Activated CD4-positive, CD25-positive, alpha-beta regulatory T cell treated with anti-CD3 and anti-CD28 coated beads, Interleukin-2, amount 50 U/mL, for 16 hours (primary cell): ENCODE data around the gene LILRA1.
"Not testable (repeated sequence)": the region's sequence is repeated elsewhere in the genome, so short reads cannot be mapped to it uniquely, and the experiment has no call there.

Experiments used
- DNase-seq: peaks from one replicate; pipeline ENCODE4 v3.0.0-alpha.2; 2020; ENCODE audit warnings: low read depth, low spot score

Gene LILRA1

GRCh38 chr19:54577334-54577733 lies 16.1 kb upstream of the LILRA1 start:
- no peak for DNase-seq

DNA sequence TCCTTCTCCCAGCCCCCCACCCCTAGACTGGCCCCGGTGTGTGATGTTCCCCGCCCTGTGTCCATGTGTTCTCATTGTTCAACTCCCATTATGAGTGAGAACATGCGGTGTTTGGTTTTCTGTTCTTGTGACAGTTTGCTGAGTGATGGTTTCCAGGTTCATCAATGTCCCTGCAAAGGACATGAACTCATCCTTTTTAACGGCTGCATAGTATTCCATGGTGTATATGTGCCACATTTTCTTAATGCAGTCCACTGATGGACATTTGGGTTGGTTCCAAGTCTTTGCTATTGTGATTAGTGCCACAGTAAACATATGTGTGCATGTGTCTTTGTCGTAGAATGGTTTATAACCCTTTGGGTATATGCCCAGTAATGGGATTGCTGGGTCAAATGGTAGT lies 15.2 kb upstream of the LILRA1 start:
- DNase-seq, result not testable (repeated sequence)

- DNase-seq, result no peak
Measured at GRCh38 chr19:54586397-54586796, 7.0 kb upstream of the LILRA1 start.

- DNase-seq, result no peak
Measured at GRCh38 chr19:54587026-54587425, 6.4 kb upstream of the LILRA1 start.

- not testable (repeated sequence) for DNase-seq
Measured at GRCh38 chr19:54593931-54594626, 647 bp downstream of the LILRA1 start.

GRCh38 chr19:54594737-54595136 lies 1.3 kb downstream of the LILRA1 start:
- DNase-seq, result no peak

GRCh38 chr19:54595680-54596436 lies 2.4 kb downstream of the LILRA1 start:
- DNase-seq, result not testable (repeated sequence)

DNA sequence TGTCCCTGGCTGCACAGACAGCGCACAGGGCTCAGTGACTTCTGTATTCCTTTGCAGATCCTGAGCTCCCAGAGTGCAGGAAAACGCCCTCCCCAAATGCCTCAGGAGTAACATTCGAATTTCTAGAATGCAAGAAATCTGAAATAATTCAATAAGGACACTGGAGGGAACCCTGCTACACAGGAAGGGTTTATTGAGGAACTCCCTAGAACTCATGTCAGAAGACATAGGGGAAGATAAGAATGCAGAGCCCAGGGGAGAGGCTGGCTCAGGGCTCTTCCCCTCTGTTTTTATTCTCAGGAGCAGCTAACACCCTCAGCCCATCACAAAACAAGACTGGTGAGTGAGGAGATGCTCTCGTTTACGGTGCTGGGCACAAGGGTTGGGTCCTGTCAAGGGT lies 6.8 kb downstream of the LILRA1 start:
- DNase-seq, result no peak

DNA sequence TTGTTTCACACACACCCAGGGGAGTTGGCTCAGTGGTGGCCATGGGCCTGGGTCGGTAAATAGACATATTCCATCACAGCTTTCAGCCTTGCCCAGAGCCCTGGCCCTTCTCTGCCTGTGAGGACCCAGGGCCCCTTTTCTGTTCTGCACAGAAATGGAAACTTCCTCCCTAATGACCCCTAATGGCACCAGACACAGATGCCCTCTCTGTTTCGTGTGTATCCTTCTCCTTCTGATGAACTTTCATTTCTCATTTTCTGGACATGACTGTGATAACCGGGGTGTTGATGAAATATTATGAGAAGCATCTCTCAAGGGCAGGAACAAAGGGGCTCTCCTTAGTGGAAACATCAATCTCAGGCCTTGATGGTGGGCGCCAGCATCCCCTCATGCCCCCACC lies 12.8 kb downstream of the LILRA1 start:
- no peak for DNase-seq

GRCh38 chr19:54606891-54607784 lies 13.7 kb downstream of the LILRA1 start:
- no peak for DNase-seq

- DNase-seq, result no peak
Measured at GRCh38 chr19:54607785-54608150, 14.3 kb downstream of the LILRA1 start.

GRCh38 chr19:54608205-54608604 lies 14.8 kb downstream of the LILRA1 start:
- DNase-seq, result no peak

GRCh38 chr19:54608792-54609191 lies 15.4 kb downstream of the LILRA1 start:
- DNase-seq, result no peak

- no peak for DNase-seq
Measured at GRCh38 chr19:54609356-54609791, 15.9 kb downstream of the LILRA1 start.

DNA sequence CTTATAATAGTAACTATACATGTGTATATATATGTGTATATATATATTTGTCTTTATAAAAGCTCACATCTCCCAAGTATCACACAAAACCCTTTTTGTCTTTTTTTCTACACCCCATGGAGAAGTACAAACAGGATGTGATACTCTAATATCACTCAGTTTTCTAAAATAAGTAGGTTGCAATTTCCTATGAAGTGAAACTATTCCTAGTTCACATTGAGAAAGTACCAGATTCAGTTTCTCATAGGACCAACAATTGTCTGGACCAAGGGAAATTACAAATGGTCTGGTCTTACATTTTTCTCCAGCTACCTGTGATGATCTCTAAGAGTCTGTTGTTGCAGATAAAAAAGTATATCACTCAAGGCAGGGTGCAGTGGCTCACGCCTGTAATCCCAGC lies 19.0 kb downstream of the LILRA1 start:
- no peak for DNase-seq

- DNase-seq, result no peak
Measured at GRCh38 chr19:54614726-54615125, 21.3 kb downstream of the LILRA1 start.

- no peak for DNase-seq
Measured at GRCh38 chr19:54616057-54616456, 22.6 kb downstream of the LILRA1 start.

DNA sequence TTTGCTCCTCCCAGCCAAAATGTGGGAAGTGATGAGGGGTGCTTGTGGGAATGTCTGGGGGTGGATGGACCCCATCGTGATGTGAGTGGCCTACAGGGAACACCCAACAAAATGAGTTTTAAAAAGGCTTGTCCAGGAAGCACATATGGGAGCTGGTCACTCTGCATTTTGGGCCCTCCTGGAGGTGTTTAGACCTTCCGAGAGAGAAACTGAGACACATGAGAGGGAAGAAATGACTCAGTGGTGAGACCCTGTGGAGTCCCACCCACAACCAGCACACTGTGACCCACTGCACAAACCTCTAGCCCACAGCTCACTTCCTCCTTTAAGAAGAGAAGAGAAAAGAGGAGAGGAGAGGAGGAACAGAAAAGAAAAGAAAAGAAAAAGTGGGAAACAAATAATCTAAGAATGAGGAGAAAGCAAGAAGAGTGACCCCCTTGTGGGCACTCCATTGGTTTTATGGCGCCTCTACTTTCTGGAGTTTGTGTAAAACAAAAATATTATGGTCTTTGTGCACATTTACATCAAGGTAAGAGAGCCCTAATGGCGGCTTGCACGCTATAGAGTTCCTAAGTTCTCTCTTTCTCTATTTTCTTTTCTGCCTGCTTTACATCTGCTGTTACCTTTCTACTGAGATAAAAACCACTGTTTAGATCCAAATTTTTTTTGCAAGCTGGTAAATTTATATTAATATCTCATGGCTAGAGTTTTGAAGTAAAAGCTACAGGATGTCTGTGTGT lies 23.6 kb downstream of the LILRA1 start:
- no peak for DNase-seq

- no peak for DNase-seq
Measured at GRCh38 chr19:54620464-54620863, 27.0 kb downstream of the LILRA1 start.

DNA sequence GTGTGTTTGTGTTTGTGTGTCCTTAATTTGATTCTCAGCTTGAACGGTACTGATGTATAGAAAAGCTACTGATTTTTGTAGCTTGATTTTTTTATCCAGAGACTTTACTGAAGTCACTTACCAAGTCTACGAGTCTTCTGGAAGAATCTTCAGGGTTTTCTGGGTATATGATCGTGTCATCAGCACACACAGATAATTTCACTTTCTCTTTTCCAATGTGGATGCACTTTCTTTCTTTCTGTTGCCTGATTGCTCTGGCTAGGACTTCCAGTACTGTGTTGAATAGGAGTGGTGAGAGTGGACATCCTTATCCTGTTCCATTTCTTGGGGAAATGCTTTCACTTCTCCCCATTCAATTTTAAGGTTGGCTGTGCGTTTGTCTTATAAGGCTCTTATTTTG lies 29.0 kb downstream of the LILRA1 start:
- no peak for DNase-seq

- not testable (repeated sequence) for DNase-seq
Measured at GRCh38 chr19:54624234-54624633, 30.8 kb downstream of the LILRA1 start.
